HG02870 (cell line): ENCODE measurements around the gene MGLL.

Source experiments
- ATAC-seq: cut with Tn5 transposase; IDR thresholded peaks from one replicate; pipeline ENCODE4 v1.9.1; 2021; ENCODE audit warnings: mild to moderate bottlenecking, moderate library complexity; ENCODE audit not compliant: unreplicated experiment

Gene MGLL

GRCh38 chr3:127815001-127815400 is 7.3 kb downstream of the MGLL start:
- ATAC-seq = no peak

GRCh38 chr3:127814325-127814781 is 8.0 kb downstream of the MGLL start:
- ATAC-seq = no peak

- no peak for ATAC-seq
Measured at GRCh38 chr3:127812151-127812550, 10.2 kb downstream of the MGLL start.

GRCh38 chr3:127811717-127812116 is 10.6 kb downstream of the MGLL start:
- no peak for ATAC-seq

GRCh38 chr3:127809611-127810010 is 12.7 kb downstream of the MGLL start:
- ATAC-seq = no peak

- ATAC-seq = no peak
Measured at GRCh38 chr3:127809211-127809610, 13.1 kb downstream of the MGLL start.

GRCh38 chr3:127808197-127808596 is 14.1 kb downstream of the MGLL start:
- ATAC-seq = no peak

GRCh38 chr3:127805026-127805753 is 17.1 kb downstream of the MGLL start:
- ATAC-seq = no peak

GRCh38 chr3:127804141-127804540 is 18.2 kb downstream of the MGLL start:
- ATAC-seq = no peak

GRCh38 chr3:127803619-127804018 is 18.7 kb downstream of the MGLL start:
- ATAC-seq = no peak

- no peak for ATAC-seq
Measured at GRCh38 chr3:127802606-127803005, 19.7 kb downstream of the MGLL start.

- ATAC-seq = no peak
Measured at GRCh38 chr3:127801731-127802313, 20.5 kb downstream of the MGLL start.

- no peak for ATAC-seq
Measured at GRCh38 chr3:127800508-127800907, 21.8 kb downstream of the MGLL start.

- ATAC-seq = no peak
Measured at GRCh38 chr3:127799476-127800222, 22.7 kb downstream of the MGLL start.

- ATAC-seq = no peak
Measured at GRCh38 chr3:127798716-127799115, 23.6 kb downstream of the MGLL start.

- no peak for ATAC-seq
Measured at GRCh38 chr3:127796831-127797150, 25.5 kb downstream of the MGLL start.

GRCh38 chr3:127796045-127796830 is 26.1 kb downstream of the MGLL start:
- ATAC-seq = no peak

- no peak for ATAC-seq
Measured at GRCh38 chr3:127794972-127795371, 27.3 kb downstream of the MGLL start.

- ATAC-seq = no peak
Measured at GRCh38 chr3:127794402-127794801, 27.9 kb downstream of the MGLL start.

- no peak for ATAC-seq
Measured at GRCh38 chr3:127792541-127793292, 29.6 kb downstream of the MGLL start.
